OCI-LY3 (cell line): ENCODE measurements around the gene ATG16L2.

Source experiments
- CTCF ChIP-seq: fragments of 200-600, 300-600 bp; sonication (generic); IDR thresholded peaks from 2 replicates; pipeline ENCODE4 v1.5.1; 2014; ENCODE audit warnings: antibody characterized with exemption, low read length, low read depth
- EZH2phosphoT487 ChIP-seq: fragments of 200-600 bp; shearing (Covaris generic); IDR thresholded peaks from 2 replicates; pipeline ENCODE4 v1.6.1; 2018; ENCODE audit warnings: antibody characterized with exemption, mixed run types, low read depth

DNA sequence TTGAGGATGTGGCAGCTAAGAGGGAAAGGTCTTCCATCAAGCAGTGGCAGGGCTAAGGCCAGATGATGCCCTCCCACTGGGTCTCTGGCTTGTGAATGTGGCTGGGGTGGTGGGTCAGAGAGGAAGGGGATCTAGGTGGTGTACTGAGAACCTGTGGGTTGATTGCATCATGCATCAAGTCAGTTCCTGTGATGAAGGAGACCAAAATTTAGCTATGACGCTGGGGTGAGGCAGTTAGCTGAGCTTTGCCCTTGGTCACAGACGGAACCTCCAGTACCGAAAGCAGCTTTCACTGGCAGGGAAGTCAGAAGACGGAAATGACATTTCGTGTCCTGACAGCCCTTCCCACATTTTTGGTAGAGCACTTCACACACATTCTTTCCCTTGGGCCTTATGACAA lies 20.7 kb downstream of the ATG16L2 start:
- no peak for TF ChIP-seq CTCF
- TF ChIP-seq EZH2phosphoT487, result no peak
